Neural cell (in vitro differentiated cells): ENCODE results near the gene STK24.

Experiments
- EP300 ChIP-seq: fragments of 450-650 bp; conservative IDR thresholded peaks from 2 replicates; pipeline ENCODE4 v1.6.1; 2014; ENCODE audit warnings: antibody characterized with exemption, mild to moderate bottlenecking, moderate library complexity; ENCODE audit not compliant: poor library complexity, severe bottlenecking
- MXI1 ChIP-seq: fragments of 450-650 bp; conservative IDR thresholded peaks from 2 replicates; pipeline ENCODE4 v1.6.1; 2014; ENCODE audit warnings: antibody characterized with exemption, mild to moderate bottlenecking; ENCODE audit not compliant: poor library complexity, severe bottlenecking
- POLR2AphosphoS5 ChIP-seq: IDR thresholded peaks from 2 replicates; pipeline ENCODE4 v1.6.1; 2012
- RAD21 ChIP-seq: fragments of 450-650 bp; conservative IDR thresholded peaks from 2 replicates; pipeline ENCODE4 v1.6.1; 2014; ENCODE audit warnings: antibody characterized with exemption, mild to moderate bottlenecking, moderate library complexity
- TF ChIP-seq, protein P1 (sequence below): fragments of 450-650 bp; IDR thresholded peaks from 2 replicates; pipeline ENCODE4 v1.5.1; 2014; ENCODE audit warnings: antibody characterized with exemption, mild to moderate bottlenecking, moderate library complexity; ENCODE audit not compliant: poor library complexity, severe bottlenecking

DNA sequence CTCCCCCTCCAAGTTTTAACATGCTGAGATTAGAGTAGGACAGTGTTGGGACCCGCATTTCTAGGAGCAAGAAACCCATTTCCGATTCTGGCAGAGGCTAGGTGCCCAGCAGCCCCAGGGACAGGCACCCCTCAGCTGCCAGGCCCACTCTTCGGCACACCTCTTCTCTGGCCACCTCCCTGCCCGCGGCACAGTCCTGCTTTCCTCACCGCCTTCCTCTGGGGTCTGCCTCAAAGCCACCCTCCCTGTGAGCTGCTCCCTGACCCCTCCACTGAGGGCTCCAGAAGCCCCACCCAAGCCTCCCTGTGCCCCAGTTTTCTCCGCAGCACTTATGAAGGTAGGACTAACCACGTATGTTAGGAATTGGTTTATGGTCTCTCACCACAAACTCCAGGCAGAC is 79.9 kb downstream of the STK24 start:
- TF ChIP-seq EP300: no peak
- no peak for TF ChIP-seq RAD21
- TF ChIP-seq MXI1: no peak
- TF ChIP-seq, protein P1, sequence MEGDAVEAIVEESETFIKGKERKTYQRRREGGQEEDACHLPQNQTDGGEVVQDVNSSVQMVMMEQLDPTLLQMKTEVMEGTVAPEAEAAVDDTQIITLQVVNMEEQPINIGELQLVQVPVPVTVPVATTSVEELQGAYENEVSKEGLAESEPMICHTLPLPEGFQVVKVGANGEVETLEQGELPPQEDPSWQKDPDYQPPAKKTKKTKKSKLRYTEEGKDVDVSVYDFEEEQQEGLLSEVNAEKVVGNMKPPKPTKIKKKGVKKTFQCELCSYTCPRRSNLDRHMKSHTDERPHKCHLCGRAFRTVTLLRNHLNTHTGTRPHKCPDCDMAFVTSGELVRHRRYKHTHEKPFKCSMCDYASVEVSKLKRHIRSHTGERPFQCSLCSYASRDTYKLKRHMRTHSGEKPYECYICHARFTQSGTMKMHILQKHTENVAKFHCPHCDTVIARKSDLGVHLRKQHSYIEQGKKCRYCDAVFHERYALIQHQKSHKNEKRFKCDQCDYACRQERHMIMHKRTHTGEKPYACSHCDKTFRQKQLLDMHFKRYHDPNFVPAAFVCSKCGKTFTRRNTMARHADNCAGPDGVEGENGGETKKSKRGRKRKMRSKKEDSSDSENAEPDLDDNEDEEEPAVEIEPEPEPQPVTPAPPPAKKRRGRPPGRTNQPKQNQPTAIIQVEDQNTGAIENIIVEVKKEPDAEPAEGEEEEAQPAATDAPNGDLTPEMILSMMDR: no peak
- no peak for TF ChIP-seq POLR2AphosphoS5
